ENCODE measurements around the gene KIAA0408. TPM values are rescaled to one million over a fixed set of nuclear protein-coding genes. Genes with fewer than 3 reads are reported as not detected.

KIAA0408 gene
- 0.28 TPM for total RNA-seq

- no peak for ATAC-seq
These were observed at the start of gene KIAA0408 for GRCh38 chr6:127459231-127459641. TSS of gene KIAA0408 (minus strand) at chr6:127459389. CDS start at chr6:127453981, 5,408 bp downstream.

GRCh38 chr6:127506894-127507293 lies 47.7 kb upstream of the KIAA0408 start:
- ATAC-seq: no peak

- ATAC-seq: no peak
These were observed 43.8 kb upstream of the KIAA0408 start for GRCh38 chr6:127503022-127503421.

DNA sequence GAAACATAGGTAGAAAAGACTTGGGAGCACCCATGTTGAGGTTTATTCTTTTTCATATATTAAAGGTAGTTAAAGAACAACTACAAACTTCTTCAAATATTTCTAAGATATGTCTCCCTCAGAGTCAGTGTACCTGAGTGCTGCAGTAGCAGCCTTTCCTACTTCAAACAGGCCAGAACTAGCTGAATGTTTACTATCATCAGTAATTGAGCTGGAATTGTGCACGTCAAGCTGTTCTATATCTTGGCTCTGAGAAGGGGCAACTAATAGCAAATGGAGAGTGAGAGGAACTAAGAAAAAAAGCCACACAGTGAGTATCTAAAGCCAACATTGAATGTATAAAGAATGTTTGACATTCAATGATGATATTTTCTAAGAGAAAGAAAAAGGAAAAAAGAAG lies 38.2 kb upstream of the KIAA0408 start:
- no peak for ATAC-seq

DNA sequence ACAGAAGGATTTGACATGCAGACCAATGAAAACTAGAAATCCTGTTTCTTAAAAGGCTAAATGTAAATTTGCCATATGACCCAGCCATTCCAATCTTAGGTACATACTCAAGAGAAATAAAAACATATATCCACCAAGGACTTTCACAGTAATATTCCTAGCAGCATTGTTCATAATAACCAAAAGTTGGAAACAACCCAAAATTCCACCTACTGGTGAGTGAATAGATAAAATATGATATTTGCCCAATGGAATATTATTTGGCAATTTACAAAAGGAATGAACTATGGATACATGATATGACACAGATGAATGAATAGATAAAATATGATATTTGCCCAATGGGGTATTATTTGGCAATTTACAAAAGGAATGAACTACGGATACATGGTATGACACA lies 37.3 kb upstream of the KIAA0408 start:
- no peak for ATAC-seq

- no peak for ATAC-seq
These were observed 35.1 kb upstream of the KIAA0408 start for GRCh38 chr6:127494240-127494767.

DNA sequence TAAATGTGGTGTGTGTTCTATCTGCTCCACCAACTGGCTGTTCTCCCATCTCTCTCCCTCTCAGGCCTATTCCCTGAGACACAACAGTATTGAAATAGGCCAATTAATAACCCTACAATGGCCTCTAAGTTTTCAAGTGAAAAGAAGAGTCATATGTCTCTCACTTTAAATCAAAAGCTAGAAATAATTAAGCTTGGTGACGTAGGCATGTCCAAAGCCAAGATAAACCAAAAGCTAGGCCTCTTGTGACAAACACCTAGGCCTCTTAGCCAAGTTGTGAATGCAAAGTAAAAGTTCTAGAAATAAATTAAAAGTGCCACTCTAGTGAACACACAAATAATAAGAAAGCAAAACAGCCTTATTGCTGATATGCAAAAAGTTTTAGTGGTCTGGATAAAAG lies 30.1 kb upstream of the KIAA0408 start:
- ATAC-seq: no peak

GRCh38 chr6:127486934-127487333 lies 27.7 kb upstream of the KIAA0408 start:
- ATAC-seq: no peak

- peak; percentile 44 for ATAC-seq
These were observed 25.1 kb upstream of the KIAA0408 start for GRCh38 chr6:127484212-127484863.

DNA sequence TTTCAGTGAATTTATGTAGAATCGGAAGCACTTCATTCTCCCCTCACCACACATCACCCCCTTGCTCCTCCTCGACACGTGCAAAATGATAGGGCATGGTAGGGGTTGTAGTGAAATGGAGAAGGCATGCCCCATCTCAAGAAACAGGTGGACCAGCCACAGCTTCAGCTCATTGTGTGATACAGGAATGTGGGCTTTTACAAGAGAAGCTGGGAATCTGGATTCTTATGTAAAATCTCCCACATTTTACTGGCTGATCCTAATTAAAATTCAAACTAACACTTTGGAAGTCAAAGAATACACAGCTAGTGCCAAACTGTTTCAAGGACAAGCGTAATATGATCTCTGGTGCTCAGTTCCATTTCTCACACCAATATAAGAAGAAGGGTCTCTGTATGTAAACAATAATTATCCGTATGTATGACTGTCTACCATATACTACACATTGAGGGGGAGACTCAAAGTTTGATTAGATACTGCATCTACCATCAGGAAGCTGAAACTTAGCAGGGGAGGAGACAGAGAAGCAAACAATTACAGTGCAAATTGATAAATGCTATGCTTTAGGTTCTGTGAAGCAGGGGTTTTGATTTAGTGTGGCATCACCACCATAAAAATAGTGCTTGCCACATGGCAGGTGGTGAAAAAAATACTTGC lies 24.3 kb upstream of the KIAA0408 start:
- ATAC-seq: no peak

- ATAC-seq: no peak
These were observed 23.1 kb upstream of the KIAA0408 start for GRCh38 chr6:127482325-127482724.

GRCh38 chr6:127481628-127482027 lies 22.4 kb upstream of the KIAA0408 start:
- no peak for ATAC-seq

DNA sequence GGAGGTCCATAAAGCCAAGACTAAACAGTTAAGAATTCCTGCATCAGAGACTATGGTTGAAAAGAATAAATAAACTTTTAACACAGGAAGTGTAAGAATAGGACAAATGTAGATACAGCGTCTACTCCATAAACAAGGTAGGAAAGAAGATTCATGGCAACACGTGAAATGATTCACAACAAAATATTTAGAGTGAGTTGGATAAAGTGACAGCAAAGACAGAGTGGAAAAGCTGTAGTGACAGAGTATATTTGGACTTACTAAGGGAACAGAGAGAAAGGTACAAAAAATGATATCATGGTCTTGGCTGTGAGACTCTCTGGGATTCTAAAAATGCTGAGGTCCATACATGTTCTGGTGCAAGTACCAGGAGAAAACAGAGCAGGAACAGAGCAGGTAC lies 21.9 kb upstream of the KIAA0408 start:
- ATAC-seq: no peak

DNA sequence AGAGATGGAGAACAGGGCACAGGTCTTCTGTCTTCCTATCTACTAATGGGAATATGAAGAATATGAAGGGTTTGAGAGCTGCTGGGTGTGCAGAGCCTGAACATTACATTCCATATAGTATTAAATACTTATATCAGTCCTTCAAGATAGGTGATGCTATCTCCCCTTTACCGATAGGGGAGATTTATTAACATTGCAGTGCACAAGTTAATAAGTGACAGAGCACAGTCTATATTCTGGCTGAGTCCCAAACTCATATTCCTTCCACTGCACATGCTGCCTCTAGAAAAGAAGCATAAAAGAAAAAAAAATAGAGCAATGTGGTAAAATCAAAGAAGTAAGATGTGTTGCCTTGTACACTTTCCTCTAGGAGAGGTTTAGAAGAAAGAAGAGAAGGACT lies 18.5 kb upstream of the KIAA0408 start:
- no peak for ATAC-seq

DNA sequence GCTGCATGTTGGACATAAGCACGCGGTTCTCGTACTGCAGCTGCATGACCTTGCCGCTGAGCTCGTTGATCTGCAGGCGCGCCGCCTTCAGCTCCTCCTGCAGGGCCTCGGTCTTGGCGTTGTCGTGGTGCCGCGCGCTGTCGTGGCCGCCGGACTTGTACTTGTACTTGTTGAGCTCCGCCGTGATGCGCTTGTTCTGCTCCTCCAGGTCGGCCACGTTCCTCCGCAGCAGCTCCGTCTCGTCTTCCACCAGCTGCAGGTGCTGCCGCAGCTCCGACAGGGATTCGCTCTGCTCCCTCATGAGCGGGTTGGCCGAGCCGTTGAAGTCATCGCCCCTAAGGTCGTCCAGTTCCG lies 16.6 kb upstream of the KIAA0408 start:
- ATAC-seq: no peak

- no peak for ATAC-seq
These were observed 16.1 kb upstream of the KIAA0408 start for GRCh38 chr6:127475135-127475822.

DNA sequence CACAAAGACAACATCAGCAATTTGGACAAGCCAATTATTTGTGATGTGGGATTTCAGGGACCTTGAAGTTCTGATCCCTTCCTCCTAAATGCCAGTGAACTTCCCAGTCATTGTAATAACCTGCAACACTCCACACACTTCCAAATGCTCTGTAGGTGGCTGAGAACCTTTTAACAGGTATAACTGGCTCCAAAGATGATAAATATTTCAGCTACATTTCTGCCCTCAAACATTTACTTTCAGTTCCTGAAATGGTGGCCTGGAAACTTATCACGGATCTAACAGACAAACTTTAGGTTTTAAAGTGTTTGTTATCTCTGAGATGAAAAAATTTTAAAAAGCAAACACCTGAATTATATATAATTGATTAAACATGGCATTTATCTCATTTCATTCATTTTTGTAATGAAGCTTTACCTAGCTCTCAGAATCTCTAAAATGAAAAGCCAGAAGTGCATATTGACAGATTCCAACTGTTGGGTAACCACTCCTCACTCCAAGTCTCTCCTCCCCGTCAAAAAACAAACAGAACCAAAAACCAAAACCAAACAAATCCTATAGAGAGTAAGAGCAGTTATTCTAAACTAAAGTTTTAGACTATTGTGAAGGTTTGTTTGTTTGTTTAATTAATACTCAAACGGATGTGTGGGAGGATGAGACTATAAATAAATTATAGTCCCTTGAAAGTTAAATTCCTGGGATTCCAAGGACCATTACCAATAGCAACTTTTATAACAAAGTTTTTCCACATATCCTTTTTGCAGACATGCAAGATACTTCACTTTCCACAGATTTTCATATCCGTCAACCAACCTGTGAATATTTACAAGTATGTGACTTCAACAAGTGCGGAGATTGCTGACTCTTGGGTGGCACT lies 12.4 kb upstream of the KIAA0408 start:
- ATAC-seq: no peak

- no peak for ATAC-seq
These were observed 9.7 kb upstream of the KIAA0408 start for GRCh38 chr6:127468936-127469335.

GRCh38 chr6:127466416-127466815 lies 7.2 kb upstream of the KIAA0408 start:
- no peak for ATAC-seq

- ATAC-seq: peak; percentile 71
These were observed 5.8 kb upstream of the KIAA0408 start for GRCh38 chr6:127464881-127465459.

- no peak for ATAC-seq
These were observed 5.1 kb upstream of the KIAA0408 start for GRCh38 chr6:127464161-127464880.

- no peak for ATAC-seq
These were observed 3.9 kb upstream of the KIAA0408 start for GRCh38 chr6:127463056-127463455.

Measured in esophagus mucosa (tissue), 1 donor.